Panc1 (cell line): Measurements from ENCODE around the gene LPAR6. TPM values are rescaled to one million over a fixed set of nuclear protein-coding genes. Genes with fewer than 3 reads are reported as not detected.
A peak's percentile ranks its signal among the peaks of the same experiment; 100 is the strongest.

Experiments
- ATAC-seq: fragments of 200-7000 bp; cut with Tn5 transposase; 2 replicates; pipeline ENCODE4 v1.9.1; 2020; ENCODE audit warnings: mild to moderate bottlenecking, moderate library complexity
- BruUV-seq: library from RNA; stranded (reverse); fragments of 400-500 nt; replicated peaks from 2 replicates; lab custom pipeline; 2021; lab: Mats Ljungman, UMichigan
- CTCF ChIA-PET: fragments of 300-600 bp; sonication (Branson Sonifier 250); formaldehyde crosslinking; loops from one replicate; lab custom pipeline; 2022; ENCODE audit warnings: antibody characterized with exemption; lab: Charles Lee
- POLR2A ChIA-PET: fragments of 300-600 bp; sonication (Branson Sonifier 250); formaldehyde crosslinking; loops from one replicate; lab custom pipeline; 2022; ENCODE audit warnings: antibody characterized with exemption; lab: Charles Lee
- DNase-seq: peaks from one replicate; pipeline ENCODE4 v3.0.0-alpha.2; 2010; ENCODE audit warnings: low read depth, low spot score
- H3K27ac ChIP-seq: 2 replicates; pipeline ENCODE4 v1.5.1; 2011; ENCODE audit warnings: mild to moderate bottlenecking, low read length, inconsistent platforms
- H3K27me3 ChIP-seq: fragments of 200-500 bp; sonication (Bioruptor generic); 2 replicates; pipeline ENCODE4 v1.6.0; 2014; ENCODE audit warnings: low read length, inconsistent platforms; ENCODE audit not compliant: control insufficient read depth, insufficient read depth
- H3K36me3 ChIP-seq: fragments of 200-500 bp; sonication (Bioruptor generic); 2 replicates; pipeline ENCODE4 v1.5.1; 2014; ENCODE audit warnings: inconsistent platforms, mild to moderate bottlenecking, low read length, moderate library complexity; ENCODE audit not compliant: control insufficient read depth, insufficient read depth
- H3K4me1 ChIP-seq: 2 replicates; pipeline ENCODE4 v1.5.1; 2011; ENCODE audit warnings: inconsistent platforms, mild to moderate bottlenecking, low read length, moderate library complexity; ENCODE audit not compliant: control insufficient read depth, insufficient read depth
- H3K4me3 ChIP-seq, 2 experiments: 2 replicates each; pipeline ENCODE4 v1.5.1; 2011 to 2012; ENCODE audit warnings: low read depth in 2 of 2, low read length in 2 of 2, mild to moderate bottlenecking in 2 of 2, inconsistent platforms in 1 of 2, moderate library complexity in 1 of 2
- H3K9me3 ChIP-seq: fragments of 200-500 bp; sonication (Bioruptor generic); 2 replicates; pipeline ENCODE4 v1.5.1; 2014; ENCODE audit warnings: low read depth, mild to moderate bottlenecking, inconsistent platforms, low read length, moderate library complexity; ENCODE audit not compliant: control insufficient read depth, insufficient read depth
- POLR2AphosphoS5 ChIP-seq: IDR thresholded peaks from 2 replicates; pipeline ENCODE4 v1.6.1; 2012; ENCODE audit warnings: mild to moderate bottlenecking, low read depth, low read length, moderate library complexity
- SIN3A ChIP-seq: IDR thresholded peaks from 2 replicates; pipeline ENCODE4 v1.6.1; 2012; ENCODE audit warnings: low read depth, mild to moderate bottlenecking, low read length, moderate library complexity, borderline replicate concordance; ENCODE audit not compliant: insufficient read depth
- TCF7L2 ChIP-seq: IDR thresholded peaks from 2 replicates; pipeline ENCODE4 v1.6.1; 2011; ENCODE audit warnings: mild to moderate bottlenecking, low read depth, low read length, inconsistent platforms
- in situ Hi-C: cut with HindIII; loops from 2 replicates; pipeline ENCODE4 v1.10.0; 2016; ENCODE audit warnings: low sequenced_read_pairs, low pct_unique_long_range_greater_than_20kb
- intact Hi-C: fragments of 100-400 bp; cut with micrococcal nuclease; formaldehyde crosslinking; loops from one replicate; pipeline ENCODE4 v1.10.0; 2022; ENCODE audit not compliant: unreplicated experiment
- total RNA-seq: library from RNA; stranded (reverse); gene quantifications from one replicate; pipeline ENCODE4 v1.2.1, GENCODE V29; 2021; ENCODE audit not compliant: unreplicated experiment
- TF ChIP-seq, protein P1 (sequence below), 2 experiments: IDR thresholded peaks; 2 replicates each; pipeline ENCODE4 v1.6.1; 2011 to 2012; ENCODE audit warnings: low read depth in 2 of 2, control low read depth in 1 of 2, low read length in 1 of 2, mild to moderate bottlenecking in 1 of 2, moderate library complexity in 1 of 2; ENCODE audit not compliant: insufficient read depth in 1 of 2
- TF ChIP-seq, protein P2 (sequence below): fragments of 450-650 bp; IDR thresholded peaks from 2 replicates; pipeline ENCODE4 v1.5.1; 2017; ENCODE audit warnings: mild to moderate bottlenecking

LPAR6 gene
- total RNA-seq, 1 experiment from 2014 or later, result 3.9 TPM

DNA sequence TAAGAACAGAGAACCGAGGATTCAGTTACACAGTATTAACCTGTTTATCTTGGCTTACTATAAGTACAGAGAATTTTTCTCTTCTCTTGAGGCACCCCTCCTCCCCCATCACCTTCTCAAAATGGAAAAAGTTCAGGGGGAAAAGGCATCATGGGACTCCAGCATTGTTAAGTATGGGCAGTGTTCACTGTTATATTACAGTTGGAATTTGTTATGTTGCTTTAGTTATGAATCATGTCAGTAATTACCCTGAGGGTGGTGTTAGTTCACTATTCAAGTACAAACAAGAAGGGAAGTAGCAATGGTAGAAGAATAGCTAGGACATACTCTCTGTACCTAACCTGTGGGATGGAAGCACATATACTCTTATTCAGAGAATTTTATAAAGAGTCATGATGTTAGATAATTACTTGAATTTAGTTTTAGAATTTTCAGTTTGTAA lies 12.0 kb downstream of the LPAR6 start:
- ChIA-PET POLR2A (no interaction called here), CTCF (no interaction called here)
- no peaks in the 10 kb centered on the region for H3K9me3 ChIP-seq
- H3K36me3 ChIP-seq, result no peaks in the 10 kb centered on the region
- TF ChIP-seq, protein P1, sequence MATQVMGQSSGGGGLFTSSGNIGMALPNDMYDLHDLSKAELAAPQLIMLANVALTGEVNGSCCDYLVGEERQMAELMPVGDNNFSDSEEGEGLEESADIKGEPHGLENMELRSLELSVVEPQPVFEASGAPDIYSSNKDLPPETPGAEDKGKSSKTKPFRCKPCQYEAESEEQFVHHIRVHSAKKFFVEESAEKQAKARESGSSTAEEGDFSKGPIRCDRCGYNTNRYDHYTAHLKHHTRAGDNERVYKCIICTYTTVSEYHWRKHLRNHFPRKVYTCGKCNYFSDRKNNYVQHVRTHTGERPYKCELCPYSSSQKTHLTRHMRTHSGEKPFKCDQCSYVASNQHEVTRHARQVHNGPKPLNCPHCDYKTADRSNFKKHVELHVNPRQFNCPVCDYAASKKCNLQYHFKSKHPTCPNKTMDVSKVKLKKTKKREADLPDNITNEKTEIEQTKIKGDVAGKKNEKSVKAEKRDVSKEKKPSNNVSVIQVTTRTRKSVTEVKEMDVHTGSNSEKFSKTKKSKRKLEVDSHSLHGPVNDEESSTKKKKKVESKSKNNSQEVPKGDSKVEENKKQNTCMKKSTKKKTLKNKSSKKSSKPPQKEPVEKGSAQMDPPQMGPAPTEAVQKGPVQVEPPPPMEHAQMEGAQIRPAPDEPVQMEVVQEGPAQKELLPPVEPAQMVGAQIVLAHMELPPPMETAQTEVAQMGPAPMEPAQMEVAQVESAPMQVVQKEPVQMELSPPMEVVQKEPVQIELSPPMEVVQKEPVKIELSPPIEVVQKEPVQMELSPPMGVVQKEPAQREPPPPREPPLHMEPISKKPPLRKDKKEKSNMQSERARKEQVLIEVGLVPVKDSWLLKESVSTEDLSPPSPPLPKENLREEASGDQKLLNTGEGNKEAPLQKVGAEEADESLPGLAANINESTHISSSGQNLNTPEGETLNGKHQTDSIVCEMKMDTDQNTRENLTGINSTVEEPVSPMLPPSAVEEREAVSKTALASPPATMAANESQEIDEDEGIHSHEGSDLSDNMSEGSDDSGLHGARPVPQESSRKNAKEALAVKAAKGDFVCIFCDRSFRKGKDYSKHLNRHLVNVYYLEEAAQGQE (IDR thresholded peaks at IDR 0.05; ENCODE audit: insufficient read depth in 1 of 2, low read depth in 2 of 2, low read length in 1 of 2), result no peak
- TF ChIP-seq TCF7L2 (no peak), SIN3A (no peak), POLR2AphosphoS5 (no peak)
- TF ChIP-seq, protein P2, sequence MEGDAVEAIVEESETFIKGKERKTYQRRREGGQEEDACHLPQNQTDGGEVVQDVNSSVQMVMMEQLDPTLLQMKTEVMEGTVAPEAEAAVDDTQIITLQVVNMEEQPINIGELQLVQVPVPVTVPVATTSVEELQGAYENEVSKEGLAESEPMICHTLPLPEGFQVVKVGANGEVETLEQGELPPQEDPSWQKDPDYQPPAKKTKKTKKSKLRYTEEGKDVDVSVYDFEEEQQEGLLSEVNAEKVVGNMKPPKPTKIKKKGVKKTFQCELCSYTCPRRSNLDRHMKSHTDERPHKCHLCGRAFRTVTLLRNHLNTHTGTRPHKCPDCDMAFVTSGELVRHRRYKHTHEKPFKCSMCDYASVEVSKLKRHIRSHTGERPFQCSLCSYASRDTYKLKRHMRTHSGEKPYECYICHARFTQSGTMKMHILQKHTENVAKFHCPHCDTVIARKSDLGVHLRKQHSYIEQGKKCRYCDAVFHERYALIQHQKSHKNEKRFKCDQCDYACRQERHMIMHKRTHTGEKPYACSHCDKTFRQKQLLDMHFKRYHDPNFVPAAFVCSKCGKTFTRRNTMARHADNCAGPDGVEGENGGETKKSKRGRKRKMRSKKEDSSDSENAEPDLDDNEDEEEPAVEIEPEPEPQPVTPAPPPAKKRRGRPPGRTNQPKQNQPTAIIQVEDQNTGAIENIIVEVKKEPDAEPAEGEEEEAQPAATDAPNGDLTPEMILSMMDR, result no peak
- in situ Hi-C loops, result no loop called here
- H3K4me1 ChIP-seq, result peaks cover 16% of the 10 kb centered on the region
- H3K27me3 ChIP-seq, result no peaks in the 10 kb centered on the region
- intact Hi-C loops, result no loop called here
- H3K4me3 ChIP-seq, result no peak overlapping the region
- peak; percentile 98 for ATAC-seq
- H3K27ac ChIP-seq, result peak overlapping the region; percentile 57; the same call in 1 of the 2 replicates
- no TSS peak for BruUV-seq
- DNase-seq, result no peak

DNA sequence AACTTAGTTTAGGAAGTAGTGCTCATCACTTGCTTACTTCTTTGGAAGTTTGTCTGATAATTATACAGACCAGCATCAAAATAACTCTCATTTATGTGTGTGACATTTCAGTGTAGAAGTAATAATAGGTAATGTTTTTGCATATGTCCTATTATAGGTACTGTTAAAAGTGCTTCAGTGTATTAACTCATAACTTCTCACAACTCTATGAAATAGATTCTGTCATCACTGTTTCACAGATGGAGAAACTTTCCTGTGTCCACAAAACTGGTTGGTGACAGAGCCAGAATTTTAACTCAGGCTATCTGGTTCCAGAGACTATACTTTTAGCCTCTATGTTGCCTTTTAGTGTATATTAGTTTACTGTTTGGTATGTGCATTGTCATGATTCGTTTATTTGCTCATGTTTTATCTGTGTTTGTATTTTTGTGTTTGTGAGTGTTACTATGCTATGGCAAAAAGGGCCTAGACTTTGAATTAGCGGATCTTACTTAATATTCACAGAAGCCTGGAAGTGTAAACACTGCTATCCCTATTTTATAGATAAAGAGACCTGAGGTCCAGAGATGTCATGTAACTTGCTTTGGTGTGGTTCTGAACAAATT lies 12.7 kb downstream of the LPAR6 start:
- BruUV-seq, result no TSS peak
- DNase-seq (no peak), ATAC-seq (peak; percentile 75)
- H3K9me3 ChIP-seq, result no peaks in the 10 kb centered on the region
- H3K27ac ChIP-seq, result peak overlapping the region; percentile 57; the same call in 1 of the 2 replicates
- peaks cover 16% of the 10 kb centered on the region for H3K4me1 ChIP-seq
- in situ Hi-C loops, result no loop called here
- ChIA-PET POLR2A (no interaction called here), CTCF (no interaction called here)
- H3K36me3 ChIP-seq, result no peaks in the 10 kb centered on the region
- intact Hi-C loops, result no loop called here
- TF ChIP-seq, protein P2, result no peak
- TF ChIP-seq, protein P1 (IDR thresholded peaks at IDR 0.05; ENCODE audit: insufficient read depth in 1 of 2, low read depth in 2 of 2, low read length in 1 of 2), result no peak
- H3K4me3 ChIP-seq, result no peak overlapping the region
- no peaks in the 10 kb centered on the region for H3K27me3 ChIP-seq
